Measurements from ENCODE around the gene ANKRD11. TPM values are rescaled to one million over a fixed set of nuclear protein-coding genes. Genes with fewer than 3 reads are reported as not detected.
A peak's percentile ranks its signal among the peaks of the same experiment; 100 is the strongest.

ANKRD11 gene
- 53.7 and 63.9 TPM in 2 replicates for total RNA-seq (2012; rRNA removed)

GRCh38 chr16:89490439-89491237 is at the start of gene ANKRD11:
Gene ANKRD11, minus strand, starts transcription at chr16:89490561. Its CDS starts 173,542 bp downstream, at chr16:89317019.
- Histone ChIP-seq H3K27me3 (ENCODE audit: control insufficient read depth, insufficient read depth, low read length) (no peaks in the 10 kb centered on the region), H3K4me2 (ENCODE audit: low read length) (peak within 1 kb of the TSS; percentile 99), H3K9me3 (replicated peaks; ENCODE audit: low read length) (no peaks in the 10 kb centered on the region), H3K4me1 (ENCODE audit: control insufficient read depth, insufficient read depth, low read length) (peaks cover 49% of the 10 kb centered on the region), H3K36me3 (ENCODE audit: insufficient read depth, low read length) (no peaks in the 10 kb centered on the region), H3K9ac (ENCODE audit: low read depth, low read length) (peak within 1 kb of the TSS; percentile 93), H3K4me3 (ENCODE audit: low read length) (peak within 1 kb of the TSS; percentile 94)

- H3K4me1 ChIP-seq (ENCODE audit: control insufficient read depth, insufficient read depth, low read length), result no peaks in the 10 kb centered on the region
- H3K36me3 ChIP-seq (ENCODE audit: insufficient read depth, low read length), result peaks cover 74% of the 10 kb centered on the region
- no peak overlapping the region for H3K9ac ChIP-seq (ENCODE audit: low read depth, low read length)
- no peaks in the 10 kb centered on the region for H3K27me3 ChIP-seq (ENCODE audit: control insufficient read depth, insufficient read depth, low read length)
- H3K9me3 ChIP-seq (replicated peaks; ENCODE audit: low read length), result no peaks in the 10 kb centered on the region
- no peak overlapping the region for H3K4me2 ChIP-seq (ENCODE audit: low read length)
- no peak overlapping the region for H3K4me3 ChIP-seq (ENCODE audit: low read length)
Observed at GRCh38 chr16:89538286-89538685, 47.9 kb upstream of the ANKRD11 start.

GRCh38 chr16:89537549-89537925 is 47.2 kb upstream of the ANKRD11 start:
- Histone ChIP-seq H3K4me2 (ENCODE audit: low read length) (no peak overlapping the region), H3K9ac (ENCODE audit: low read depth, low read length) (no peak overlapping the region), H3K4me1 (ENCODE audit: control insufficient read depth, insufficient read depth, low read length) (no peaks in the 10 kb centered on the region), H3K36me3 (ENCODE audit: insufficient read depth, low read length) (peaks cover 77% of the 10 kb centered on the region), H3K27me3 (ENCODE audit: control insufficient read depth, insufficient read depth, low read length) (no peaks in the 10 kb centered on the region), H3K4me3 (ENCODE audit: low read length) (no peak overlapping the region), H3K9me3 (replicated peaks; ENCODE audit: low read length) (no peaks in the 10 kb centered on the region)

GRCh38 chr16:89536886-89537548 is 46.7 kb upstream of the ANKRD11 start:
- H3K9ac ChIP-seq (ENCODE audit: low read depth, low read length), result no peak overlapping the region
- H3K9me3 ChIP-seq (replicated peaks; ENCODE audit: low read length), result no peaks in the 10 kb centered on the region
- H3K4me3 ChIP-seq (ENCODE audit: low read length), result no peak overlapping the region
- H3K4me1 ChIP-seq (ENCODE audit: control insufficient read depth, insufficient read depth, low read length), result no peaks in the 10 kb centered on the region
- no peak overlapping the region for H3K4me2 ChIP-seq (ENCODE audit: low read length)
- no peaks in the 10 kb centered on the region for H3K27me3 ChIP-seq (ENCODE audit: control insufficient read depth, insufficient read depth, low read length)
- peaks cover 77% of the 10 kb centered on the region for H3K36me3 ChIP-seq (ENCODE audit: insufficient read depth, low read length)

- Histone ChIP-seq H3K4me2 (ENCODE audit: low read length) (no peak overlapping the region), H3K4me3 (ENCODE audit: low read length) (no peak overlapping the region), H3K36me3 (ENCODE audit: insufficient read depth, low read length) (peaks cover 79% of the 10 kb centered on the region), H3K9me3 (replicated peaks; ENCODE audit: low read length) (no peaks in the 10 kb centered on the region), H3K9ac (ENCODE audit: low read depth, low read length) (no peak overlapping the region), H3K27me3 (ENCODE audit: control insufficient read depth, insufficient read depth, low read length) (no peaks in the 10 kb centered on the region), H3K4me1 (ENCODE audit: control insufficient read depth, insufficient read depth, low read length) (no peaks in the 10 kb centered on the region)
Observed at GRCh38 chr16:89536371-89536770, 46.0 kb upstream of the ANKRD11 start.

- Histone ChIP-seq H3K9ac (ENCODE audit: low read depth, low read length) (no peak overlapping the region), H3K27me3 (ENCODE audit: control insufficient read depth, insufficient read depth, low read length) (no peaks in the 10 kb centered on the region), H3K9me3 (replicated peaks; ENCODE audit: low read length) (no peaks in the 10 kb centered on the region), H3K4me2 (ENCODE audit: low read length) (no peak overlapping the region), H3K4me3 (ENCODE audit: low read length) (no peak overlapping the region), H3K4me1 (ENCODE audit: control insufficient read depth, insufficient read depth, low read length) (no peaks in the 10 kb centered on the region), H3K36me3 (ENCODE audit: insufficient read depth, low read length) (peaks cover 77% of the 10 kb centered on the region)
Observed at GRCh38 chr16:89534252-89534756, 43.9 kb upstream of the ANKRD11 start.

- no peaks in the 10 kb centered on the region for H3K27me3 ChIP-seq (ENCODE audit: control insufficient read depth, insufficient read depth, low read length)
Observed at GRCh38 chr16:89531821-89532526, 41.6 kb upstream of the ANKRD11 start.

GRCh38 chr16:89530401-89531381 is 40.3 kb upstream of the ANKRD11 start:
- Histone ChIP-seq H3K9ac (ENCODE audit: low read depth, low read length) (no peak overlapping the region), H3K4me2 (ENCODE audit: low read length) (no peak overlapping the region), H3K4me1 (ENCODE audit: control insufficient read depth, insufficient read depth, low read length) (no peaks in the 10 kb centered on the region), H3K36me3 (ENCODE audit: insufficient read depth, low read length) (peaks cover 82% of the 10 kb centered on the region), H3K4me3 (ENCODE audit: low read length) (no peak overlapping the region), H3K27me3 (ENCODE audit: control insufficient read depth, insufficient read depth, low read length) (no peaks in the 10 kb centered on the region), H3K9me3 (replicated peaks; ENCODE audit: low read length) (no peaks in the 10 kb centered on the region)

More at GRCh38 chr16:89531821-89532526, 41.6 kb upstream of the ANKRD11 start:
- H3K4me3 ChIP-seq (ENCODE audit: low read length), result no peak overlapping the region
- no peak overlapping the region for H3K9ac ChIP-seq (ENCODE audit: low read depth, low read length)
- H3K9me3 ChIP-seq (replicated peaks; ENCODE audit: low read length), result no peaks in the 10 kb centered on the region
- peaks cover 73% of the 10 kb centered on the region for H3K36me3 ChIP-seq (ENCODE audit: insufficient read depth, low read length)
- no peaks in the 10 kb centered on the region for H3K4me1 ChIP-seq (ENCODE audit: control insufficient read depth, insufficient read depth, low read length)
- no peak overlapping the region for H3K4me2 ChIP-seq (ENCODE audit: low read length)

GRCh38 chr16:89529097-89529496 is 38.7 kb upstream of the ANKRD11 start:
- no peak overlapping the region for H3K9ac ChIP-seq (ENCODE audit: low read depth, low read length)
- peaks cover 82% of the 10 kb centered on the region for H3K36me3 ChIP-seq (ENCODE audit: insufficient read depth, low read length)
- no peaks in the 10 kb centered on the region for H3K27me3 ChIP-seq (ENCODE audit: control insufficient read depth, insufficient read depth, low read length)
- no peak overlapping the region for H3K4me2 ChIP-seq (ENCODE audit: low read length)
- no peaks in the 10 kb centered on the region for H3K4me1 ChIP-seq (ENCODE audit: control insufficient read depth, insufficient read depth, low read length)
- no peaks in the 10 kb centered on the region for H3K9me3 ChIP-seq (replicated peaks; ENCODE audit: low read length)
- no peak overlapping the region for H3K4me3 ChIP-seq (ENCODE audit: low read length)

GRCh38 chr16:89525146-89525913 is 35.0 kb upstream of the ANKRD11 start:
- peaks cover 80% of the 10 kb centered on the region for H3K36me3 ChIP-seq (ENCODE audit: insufficient read depth, low read length)
- no peak overlapping the region for H3K4me3 ChIP-seq (ENCODE audit: low read length)
- no peaks in the 10 kb centered on the region for H3K27me3 ChIP-seq (ENCODE audit: control insufficient read depth, insufficient read depth, low read length)
- no peak overlapping the region for H3K4me2 ChIP-seq (ENCODE audit: low read length)
- no peak overlapping the region for H3K9ac ChIP-seq (ENCODE audit: low read depth, low read length)
- no peaks in the 10 kb centered on the region for H3K9me3 ChIP-seq (replicated peaks; ENCODE audit: low read length)
- H3K4me1 ChIP-seq (ENCODE audit: control insufficient read depth, insufficient read depth, low read length), result no peaks in the 10 kb centered on the region

All from skeletal muscle satellite cell (primary cell).